GM19025 (cell line): ENCODE data around the gene UBE4A.
A peak's percentile ranks its signal among the peaks of the same experiment; 100 is the strongest.
"Not testable (repeated sequence)": the region's sequence is repeated elsewhere in the genome, so short reads cannot be mapped to it uniquely, and the experiment has no call there.

Experiments used
- ATAC-seq: cut with Tn5 transposase; IDR thresholded peaks from one replicate; pipeline ENCODE4 v1.9.1; 2021; ENCODE audit warnings: mild to moderate bottlenecking, low read depth, moderate library complexity; ENCODE audit not compliant: unreplicated experiment

UBE4A gene

DNA sequence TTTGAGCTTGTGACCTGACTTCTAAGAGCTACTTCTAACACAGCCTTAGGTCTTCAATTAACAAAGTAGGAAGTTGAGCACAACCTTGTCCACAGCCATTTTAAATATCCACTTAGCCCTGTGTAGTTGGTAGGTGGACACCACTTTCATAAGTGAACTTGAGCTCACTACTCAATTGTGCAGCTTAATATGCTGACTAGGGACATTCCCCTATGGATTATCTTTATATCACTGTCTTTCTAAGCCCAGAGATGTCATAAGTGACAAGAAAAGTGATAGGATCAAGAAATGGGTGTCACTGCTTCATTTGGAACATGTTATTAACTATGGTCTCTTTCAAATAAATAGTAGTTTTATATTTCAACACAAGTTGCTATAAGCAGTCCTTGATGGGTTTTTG lies 38.0 kb downstream of the UBE4A start:
- no peak for ATAC-seq

- ATAC-seq: no peak
Measured at GRCh38 chr11:118398791-118399559, 39.6 kb downstream of the UBE4A start.

- no peak for ATAC-seq
Measured at GRCh38 chr11:118401151-118401879, 41.9 kb downstream of the UBE4A start, which contains the start of gene ATP5MG. ATP5MG (plus strand) TSS chr11:118401606; CDS start chr11:118401666, 60 bp downstream.

DNA sequence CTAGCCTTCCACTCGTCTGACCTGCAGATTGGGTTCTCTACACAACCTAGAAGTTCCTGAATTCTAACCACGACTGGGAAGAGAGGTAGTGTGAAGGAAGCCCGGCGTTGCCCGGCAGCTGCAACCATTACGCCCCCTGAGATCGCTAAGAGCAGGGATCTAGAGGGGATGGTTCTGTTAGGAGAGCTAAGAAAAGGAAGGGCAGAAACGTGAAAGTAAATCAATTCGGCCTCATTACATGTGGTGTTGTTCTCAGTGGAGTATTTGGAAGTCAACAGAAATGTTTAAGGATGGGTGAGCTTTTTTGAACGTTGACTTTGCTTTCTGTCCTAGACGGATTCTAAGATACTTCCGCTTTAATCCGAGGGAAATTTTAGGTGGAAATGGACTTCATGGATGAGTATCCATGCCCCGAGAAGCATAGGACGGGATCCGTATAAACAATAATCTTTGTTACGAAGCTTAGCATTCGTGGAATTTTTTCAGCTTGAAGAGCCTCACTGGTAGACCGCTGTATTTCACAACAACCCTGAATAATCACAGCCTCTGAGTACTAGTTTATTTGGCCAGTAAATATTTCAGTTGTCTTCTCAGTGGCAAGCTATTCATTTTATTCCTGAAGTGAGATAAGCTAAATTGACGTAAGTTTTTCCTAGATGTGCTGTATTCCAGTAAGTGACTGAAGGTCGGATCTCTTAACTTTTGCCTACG lies 42.6 kb downstream of the UBE4A start:
- no peak for ATAC-seq

- ATAC-seq: not testable (repeated sequence)
Measured at GRCh38 chr11:118402594-118402993, 43.2 kb downstream of the UBE4A start.

- no peak for ATAC-seq
Measured at GRCh38 chr11:118406599-118407166, 47.3 kb downstream of the UBE4A start.

GRCh38 chr11:118410055-118410745 lies 50.8 kb downstream of the UBE4A start:
- peak; percentile 54 for ATAC-seq

GRCh38 chr11:118411530-118411929 lies 52.1 kb downstream of the UBE4A start:
- ATAC-seq: no peak

- no peak for ATAC-seq
Measured at GRCh38 chr11:118412921-118413320, 53.5 kb downstream of the UBE4A start.

- no peak for ATAC-seq
Measured at GRCh38 chr11:118415062-118415738, 55.8 kb downstream of the UBE4A start.

- no peak for ATAC-seq
Measured at GRCh38 chr11:118415739-118416068, 56.3 kb downstream of the UBE4A start.

- ATAC-seq: not testable (repeated sequence)
Measured at GRCh38 chr11:118416900-118417299, 57.5 kb downstream of the UBE4A start.

GRCh38 chr11:118417801-118418200 lies 58.4 kb downstream of the UBE4A start:
- no peak for ATAC-seq

DNA sequence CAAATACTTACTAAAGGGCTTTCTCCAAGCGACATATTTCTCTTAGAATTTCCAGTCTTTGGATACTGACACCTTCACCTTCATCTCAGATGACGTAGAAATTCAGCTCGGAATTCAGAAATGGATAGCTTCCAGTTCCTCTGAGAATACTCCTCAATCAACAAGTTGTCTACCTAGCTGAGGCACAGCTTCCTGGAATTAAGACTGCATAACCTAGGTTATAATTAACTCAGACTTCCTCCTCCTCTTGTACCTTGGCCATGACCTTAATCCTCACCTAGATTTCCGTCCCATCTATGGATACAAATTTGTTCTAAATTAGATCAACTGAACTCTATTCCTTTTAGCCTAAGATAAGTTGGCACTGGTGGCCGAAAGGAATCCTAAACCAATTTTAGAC lies 59.4 kb downstream of the UBE4A start:
- no peak for ATAC-seq

DNA sequence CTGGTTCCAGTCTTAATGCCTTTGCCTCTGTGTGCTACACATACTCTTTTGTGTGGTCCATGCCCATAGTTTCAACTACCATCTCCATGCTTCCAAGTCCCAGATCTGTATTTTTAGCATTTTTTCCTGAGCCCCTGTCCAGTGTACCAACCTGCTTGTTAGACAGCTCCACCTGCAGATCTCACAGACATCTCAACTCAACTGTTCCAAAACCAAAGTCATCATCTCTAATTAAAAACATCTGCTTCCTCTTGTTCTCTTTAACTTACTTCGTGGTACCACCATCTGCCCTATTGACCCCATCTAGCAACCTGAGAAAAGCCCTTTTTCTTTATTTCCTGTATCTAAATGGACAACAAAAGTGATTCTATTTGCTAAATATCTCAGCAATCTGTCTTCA lies 68.3 kb downstream of the UBE4A start:
- no peak for ATAC-seq

DNA sequence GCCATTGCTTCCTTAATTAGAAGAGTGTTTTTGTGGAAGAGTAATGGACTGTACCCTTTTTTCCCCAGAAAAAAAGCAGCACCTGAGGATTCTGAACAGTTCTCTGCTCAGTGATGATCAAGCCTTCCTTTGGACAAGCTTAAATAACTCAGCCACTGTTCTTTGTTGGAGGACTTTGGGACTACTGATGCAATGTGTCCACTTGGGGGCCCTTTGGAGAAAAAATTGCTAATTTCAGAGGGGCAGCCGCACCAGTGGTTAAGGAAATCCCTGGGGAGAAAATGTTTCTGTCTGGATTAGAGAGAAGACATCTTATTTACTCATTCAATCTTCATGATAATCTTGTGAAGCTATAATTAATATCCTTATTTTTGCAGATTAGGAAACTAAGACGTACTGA lies 71.6 kb downstream of the UBE4A start:
- no peak for ATAC-seq

DNA sequence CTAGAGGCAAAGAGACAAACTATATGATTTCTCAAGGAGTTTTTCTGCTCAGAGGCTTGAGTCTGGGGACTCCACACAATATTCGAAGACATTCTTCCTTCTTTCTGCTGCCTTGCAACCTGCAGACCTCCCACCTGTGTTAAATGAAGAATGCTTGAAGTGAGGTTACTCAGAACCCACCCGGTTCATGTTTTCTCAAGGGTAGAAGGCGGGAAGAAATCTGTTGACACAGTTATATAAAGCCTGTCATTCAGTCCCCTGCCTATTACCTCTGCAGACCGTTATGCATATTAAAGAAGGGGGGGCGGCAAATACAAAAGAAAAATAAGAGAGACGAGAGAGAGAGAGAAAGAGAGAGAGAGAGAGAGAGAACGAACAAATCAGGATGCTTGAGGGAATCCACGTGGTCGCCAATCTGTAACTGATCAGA lies 74.7 kb downstream of the UBE4A start:
- no peak for ATAC-seq

DNA sequence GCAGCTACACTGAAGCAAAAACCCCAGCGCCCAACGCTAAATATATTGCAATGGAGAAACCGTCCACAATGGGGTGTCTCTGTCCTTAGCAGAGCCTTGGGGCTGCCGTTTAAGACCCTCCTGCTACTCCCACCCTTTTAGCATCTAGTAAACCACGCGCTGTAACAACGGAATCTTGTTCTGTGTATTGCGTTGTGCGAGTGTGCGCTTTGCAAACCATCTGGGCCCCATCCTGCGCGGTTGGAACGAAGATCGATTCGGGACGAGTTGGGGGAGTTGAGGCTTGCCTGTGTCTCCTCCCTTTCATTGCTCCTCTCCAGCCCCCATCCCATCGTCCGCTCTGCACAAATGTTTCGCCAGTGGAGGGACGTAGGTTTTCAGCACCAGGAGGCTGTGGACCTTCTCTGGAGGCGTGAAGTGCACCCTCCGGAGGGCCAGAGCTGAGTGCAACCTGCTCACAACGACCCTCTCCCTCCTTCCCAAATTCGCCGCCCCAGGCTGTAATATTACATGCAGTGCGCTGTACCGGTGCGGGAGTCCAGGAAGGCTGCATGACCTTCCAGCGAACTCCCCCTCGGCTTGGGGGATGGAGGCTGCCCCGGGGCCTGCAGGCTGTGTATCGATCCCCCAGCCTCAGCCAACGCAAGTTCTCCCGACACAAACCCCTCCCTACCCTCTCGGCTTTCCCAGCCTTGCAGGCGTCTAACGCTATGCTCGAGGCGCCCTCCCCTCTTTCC lies 75.3 kb downstream of the UBE4A start:
- no peak for ATAC-seq

DNA sequence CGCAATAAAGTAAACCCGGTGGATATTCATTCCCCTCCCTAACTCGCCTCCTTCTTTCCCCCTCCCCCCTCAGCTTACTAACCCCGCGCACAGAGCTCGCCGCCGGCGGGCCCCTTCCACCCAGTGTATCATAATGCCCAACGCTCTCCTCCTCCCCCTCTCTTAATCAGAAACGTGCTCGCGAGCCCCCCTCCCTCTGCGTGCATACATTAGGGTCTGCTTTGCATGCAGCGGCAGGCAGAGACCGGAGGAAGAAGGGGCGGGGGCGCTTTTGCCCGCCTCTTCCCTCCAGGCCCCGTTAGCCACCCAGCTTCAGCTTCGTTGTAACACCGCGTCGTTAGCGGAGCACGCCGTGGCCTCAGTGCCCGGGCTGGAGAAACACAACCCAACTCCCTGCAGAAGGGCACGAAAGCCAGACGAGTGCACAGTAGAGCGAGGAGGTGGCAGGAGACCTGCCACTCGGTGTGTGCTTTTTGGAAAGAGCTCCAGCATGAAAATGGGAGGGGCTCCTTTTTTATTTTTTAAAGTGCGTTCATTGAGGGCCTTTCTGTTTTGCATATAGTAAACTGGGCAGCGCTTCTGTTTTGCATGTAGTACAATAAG lies 76.0 kb downstream of the UBE4A start:
- ATAC-seq: no peak
